ENCODE data around the gene GLRX3.
"Not testable (repeated sequence)": the region's sequence is repeated elsewhere in the genome, so short reads cannot be mapped to it uniquely, and the experiment has no call there.

GLRX3 gene

GRCh38 chr10:130136226-130137089 lies at the start of gene GLRX3:
TSS of gene GLRX3 (plus strand) at chr10:130136391. CDS start at chr10:130136421, 30 bp downstream.
- DNase-seq: peak; percentile 86

GRCh38 chr10:130090565-130090964 lies 45.6 kb upstream of the GLRX3 start:
- DNase-seq: not testable (repeated sequence)

GRCh38 chr10:130099344-130099743 lies 36.8 kb upstream of the GLRX3 start:
- no peak for DNase-seq

- no peak for DNase-seq
These were observed 30.5 kb upstream of the GLRX3 start for GRCh38 chr10:130105724-130106123.

- DNase-seq: not testable (repeated sequence)
These were observed 28.0 kb upstream of the GLRX3 start for GRCh38 chr10:130108146-130108545.

- DNase-seq: no peak
These were observed 27.1 kb upstream of the GLRX3 start for GRCh38 chr10:130108934-130109604.

GRCh38 chr10:130109796-130110245 lies 26.4 kb upstream of the GLRX3 start:
- peak; percentile 71 for DNase-seq

GRCh38 chr10:130110246-130111112 lies 25.7 kb upstream of the GLRX3 start, which contains the start of gene C10orf143:
TSS of gene C10orf143 (minus strand) at chr10:130110830. CDS start at chr10:130110772, 58 bp downstream.
- DNase-seq: peak; percentile 98

GRCh38 chr10:130111113-130111851 lies 24.9 kb upstream of the GLRX3 start:
- DNase-seq: peak; percentile 92

GRCh38 chr10:130111852-130112180 lies 24.4 kb upstream of the GLRX3 start:
- DNase-seq: no peak

GRCh38 chr10:130112821-130113220 lies 23.4 kb upstream of the GLRX3 start:
- DNase-seq: no peak

GRCh38 chr10:130116942-130117341 lies 19.2 kb upstream of the GLRX3 start:
- not testable (repeated sequence) for DNase-seq

GRCh38 chr10:130117535-130117934 lies 18.7 kb upstream of the GLRX3 start:
- DNase-seq: not testable (repeated sequence)

GRCh38 chr10:130121486-130122079 lies 14.6 kb upstream of the GLRX3 start:
- DNase-seq: no peak

- peak; percentile 38 for DNase-seq
These were observed 8.7 kb upstream of the GLRX3 start for GRCh38 chr10:130127364-130128061.

GRCh38 chr10:130128062-130128781 lies 8.0 kb upstream of the GLRX3 start:
- DNase-seq: no peak

- DNase-seq: no peak
These were observed 7.3 kb upstream of the GLRX3 start for GRCh38 chr10:130128922-130129321.

GRCh38 chr10:130135676-130136225 lies 440 bp upstream of the GLRX3 start:
- no peak for DNase-seq

GRCh38 chr10:130137090-130137448 lies 878 bp downstream of the GLRX3 start:
- no peak for DNase-seq
